Fibroblast of villous mesenchyme (primary cell): Measurements from ENCODE around the gene UBE2L3. TPM values are rescaled to one million over a fixed set of nuclear protein-coding genes. Genes with fewer than 3 reads are reported as not detected.
A peak's percentile ranks its signal among the peaks of the same experiment; 100 is the strongest.
"Not testable (repeated sequence)": the region's sequence is repeated elsewhere in the genome, so short reads cannot be mapped to it uniquely, and the experiment has no call there.

Experiments used
- DNase-seq: peaks from one replicate; pipeline ENCODE4 v3.0.0-alpha.2; 2010; ENCODE audit warnings: low read depth
- H3K4me3 ChIP-seq: 2 replicates; pipeline ENCODE4 v1.5.1; 2011; ENCODE audit warnings: low read depth, mild to moderate bottlenecking, low read length
- total RNA-seq: library from RNA; depleted of rRNA; stranded (reverse); fragments of >200 nt; gene quantifications from 2 replicates; pipeline ENCODE4 v1.2.3, GENCODE V29; 2012
- TF ChIP-seq, protein P1 (sequence below): IDR thresholded peaks from 2 replicates; pipeline ENCODE4 v1.5.1; 2012; ENCODE audit warnings: low read depth, mild to moderate bottlenecking, low read length; ENCODE audit not compliant: insufficient read depth

UBE2L3 gene
- total RNA-seq, 1 donor = 56.1 TPM

DNA sequence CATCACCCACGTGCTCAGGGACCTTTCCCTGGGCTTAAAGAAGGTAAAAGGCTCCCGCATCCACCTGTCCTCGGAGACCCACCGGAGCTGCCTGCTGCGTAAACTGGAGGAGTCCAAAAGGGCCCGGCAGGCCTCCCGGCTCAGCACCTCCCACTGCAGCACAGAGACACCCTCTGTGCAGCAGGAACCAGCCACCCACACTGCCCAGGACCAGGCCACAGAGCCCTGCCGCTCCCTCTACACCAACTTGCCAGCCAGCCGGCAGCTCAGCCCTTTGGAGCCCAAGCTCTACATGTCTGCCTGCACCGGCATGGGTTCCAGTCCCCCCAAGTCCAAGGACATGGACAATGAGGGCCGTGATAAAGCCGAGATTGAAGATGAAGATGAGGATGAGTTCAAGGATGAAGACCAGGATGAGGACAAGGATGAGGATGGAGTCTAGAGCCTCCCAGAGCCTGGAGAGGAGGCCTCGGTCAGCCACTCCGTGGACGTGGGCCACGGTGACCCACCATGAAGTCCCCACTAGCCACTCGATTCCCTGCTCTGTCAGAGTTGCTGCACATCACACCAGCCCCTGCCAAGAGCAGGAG lies 69.2 kb downstream of the UBE2L3 start:
- TF ChIP-seq, protein P1, sequence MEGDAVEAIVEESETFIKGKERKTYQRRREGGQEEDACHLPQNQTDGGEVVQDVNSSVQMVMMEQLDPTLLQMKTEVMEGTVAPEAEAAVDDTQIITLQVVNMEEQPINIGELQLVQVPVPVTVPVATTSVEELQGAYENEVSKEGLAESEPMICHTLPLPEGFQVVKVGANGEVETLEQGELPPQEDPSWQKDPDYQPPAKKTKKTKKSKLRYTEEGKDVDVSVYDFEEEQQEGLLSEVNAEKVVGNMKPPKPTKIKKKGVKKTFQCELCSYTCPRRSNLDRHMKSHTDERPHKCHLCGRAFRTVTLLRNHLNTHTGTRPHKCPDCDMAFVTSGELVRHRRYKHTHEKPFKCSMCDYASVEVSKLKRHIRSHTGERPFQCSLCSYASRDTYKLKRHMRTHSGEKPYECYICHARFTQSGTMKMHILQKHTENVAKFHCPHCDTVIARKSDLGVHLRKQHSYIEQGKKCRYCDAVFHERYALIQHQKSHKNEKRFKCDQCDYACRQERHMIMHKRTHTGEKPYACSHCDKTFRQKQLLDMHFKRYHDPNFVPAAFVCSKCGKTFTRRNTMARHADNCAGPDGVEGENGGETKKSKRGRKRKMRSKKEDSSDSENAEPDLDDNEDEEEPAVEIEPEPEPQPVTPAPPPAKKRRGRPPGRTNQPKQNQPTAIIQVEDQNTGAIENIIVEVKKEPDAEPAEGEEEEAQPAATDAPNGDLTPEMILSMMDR = no peak
- DNase-seq = no peak
- no peak overlapping the region for H3K4me3 ChIP-seq

DNA sequence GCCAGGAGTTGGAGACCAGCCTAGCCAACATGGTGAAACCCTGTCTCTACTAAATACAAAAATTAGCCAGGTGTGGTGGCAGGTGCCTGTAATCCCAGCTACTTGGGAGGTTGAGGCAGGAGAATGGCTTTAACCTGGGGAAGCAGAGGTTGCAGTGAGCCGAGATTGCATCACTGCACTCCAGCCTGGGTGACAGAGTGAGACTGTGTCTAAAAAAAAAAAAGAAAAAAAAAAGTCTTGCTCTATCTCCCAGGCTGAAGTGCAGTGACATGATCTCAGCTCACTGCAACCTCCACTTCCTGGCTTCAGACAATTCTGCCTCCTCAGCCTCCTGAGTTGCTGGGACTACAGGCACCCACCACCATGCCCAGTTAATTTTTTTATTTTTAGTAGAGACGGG lies 69.9 kb downstream of the UBE2L3 start:
- not testable (repeated sequence) for DNase-seq, H3K4me3 ChIP-seq

DNA sequence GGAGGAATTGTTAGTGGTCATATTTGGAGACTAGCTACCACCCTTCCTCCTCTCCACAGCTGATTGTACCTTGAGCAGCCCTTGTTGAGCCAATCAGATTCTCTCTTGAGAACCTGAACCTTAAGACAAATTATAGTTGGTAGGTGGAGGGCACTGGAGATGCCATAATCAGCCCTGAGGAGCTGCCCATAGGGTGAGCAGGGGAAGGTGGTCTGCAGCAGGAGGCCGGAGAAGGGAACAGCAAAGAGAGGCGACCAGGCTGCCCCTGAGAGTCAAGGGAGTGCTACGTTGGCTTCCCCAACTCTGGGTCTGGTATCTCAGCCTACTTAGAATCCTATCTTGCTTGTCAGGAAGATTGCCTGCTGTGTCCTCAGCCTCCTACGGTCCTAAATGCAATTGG lies 71.8 kb downstream of the UBE2L3 start:
- TF ChIP-seq, protein P1 = no peak
- DNase-seq = no peak

DNA sequence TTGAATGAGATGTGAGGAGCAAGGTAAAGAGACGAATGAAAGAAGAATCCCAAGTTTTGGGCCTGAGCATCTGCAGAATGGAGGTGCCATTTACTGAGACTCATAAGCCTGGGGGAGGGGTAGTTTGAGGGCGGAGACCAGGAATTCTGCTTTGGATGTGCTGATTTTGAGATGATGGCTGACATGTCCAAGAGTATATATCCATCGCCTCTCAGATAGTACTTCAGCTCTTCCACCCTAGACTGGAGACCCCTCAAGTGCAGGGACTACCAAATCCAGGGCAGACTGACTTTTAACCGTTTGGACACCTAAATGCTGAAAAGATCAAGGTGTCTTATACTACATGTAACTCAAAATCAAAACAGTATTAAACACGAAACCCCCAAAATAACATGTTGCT lies 73.3 kb downstream of the UBE2L3 start:
- DNase-seq = no peak
- TF ChIP-seq, protein P1 = no peak
- no peak overlapping the region for H3K4me3 ChIP-seq

More for the DNA sequence above, 71.8 kb downstream of the UBE2L3 start:
- H3K4me3 ChIP-seq = no peak overlapping the region

DNA sequence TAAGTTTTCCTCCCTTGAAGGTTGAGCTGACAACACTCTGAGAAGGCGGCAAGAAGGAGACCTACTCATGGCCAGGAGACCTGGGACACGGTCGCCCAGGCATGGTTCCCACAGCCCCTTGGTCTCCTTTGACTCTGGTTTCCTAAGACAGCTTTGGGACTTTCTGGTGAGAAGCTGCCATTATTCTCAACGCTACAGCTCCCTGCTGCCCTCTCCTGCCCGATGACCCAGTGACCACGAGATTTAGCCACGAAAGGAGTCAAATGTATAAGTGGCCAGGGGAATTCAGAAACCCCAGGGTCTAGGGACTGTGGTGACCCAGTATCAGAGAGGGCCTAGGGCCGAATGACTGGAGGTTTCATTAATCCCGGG lies 73.9 kb downstream of the UBE2L3 start:
- H3K4me3 ChIP-seq = peak overlapping the region; percentile 59
- DNase-seq = peak; percentile 66
- TF ChIP-seq, protein P1 = peak; percentile 50

DNA sequence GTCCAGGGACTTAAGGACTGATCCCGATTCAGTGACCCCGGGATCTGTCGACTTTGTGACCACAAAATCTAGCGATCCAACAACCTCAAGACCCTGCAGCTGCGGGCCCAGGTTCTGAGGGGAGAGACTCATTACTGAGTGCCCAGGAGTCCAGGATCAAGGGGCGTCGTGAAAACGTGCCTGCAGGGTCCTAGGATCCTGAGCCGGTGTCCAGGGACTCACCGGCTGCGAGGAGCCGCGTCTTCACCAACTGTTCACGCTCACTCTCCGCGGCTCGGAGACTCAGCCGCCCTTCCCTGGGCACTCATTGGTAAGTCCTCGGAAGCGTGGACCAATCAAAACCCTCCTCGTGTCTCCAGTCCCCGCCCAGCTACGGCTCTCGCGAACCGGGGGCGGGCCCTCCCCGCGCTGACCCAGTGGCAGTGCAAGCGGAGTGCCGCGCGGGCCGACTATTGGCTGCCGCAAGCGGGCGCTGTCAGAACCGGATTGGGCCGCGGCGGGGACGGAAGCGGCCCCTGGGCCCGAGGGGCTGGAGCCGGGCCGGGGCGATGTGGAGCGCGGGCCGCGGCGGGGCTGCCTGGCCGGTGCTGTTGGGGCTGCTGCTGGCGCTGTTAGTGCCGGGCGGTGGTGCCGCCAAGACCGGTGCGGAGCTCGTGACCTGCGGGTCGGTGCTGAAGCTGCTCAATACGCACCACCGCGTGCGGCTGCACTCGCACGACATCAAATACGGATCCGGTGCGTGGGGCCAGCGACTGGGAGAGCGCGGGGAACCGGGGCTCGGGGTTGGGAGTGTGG lies 74.5 kb downstream of the UBE2L3 start, which contains the start of gene SDF2L1:
Gene SDF2L1, plus strand, starts transcription at position 514 of the 795 bp plus-strand sequence. Its CDS starts 35 bp downstream, at position 549.
- peak; percentile 99 for DNase-seq
- H3K4me3 ChIP-seq = peak within 1 kb of the TSS; percentile 86
- TF ChIP-seq, protein P1 = no peak

DNA sequence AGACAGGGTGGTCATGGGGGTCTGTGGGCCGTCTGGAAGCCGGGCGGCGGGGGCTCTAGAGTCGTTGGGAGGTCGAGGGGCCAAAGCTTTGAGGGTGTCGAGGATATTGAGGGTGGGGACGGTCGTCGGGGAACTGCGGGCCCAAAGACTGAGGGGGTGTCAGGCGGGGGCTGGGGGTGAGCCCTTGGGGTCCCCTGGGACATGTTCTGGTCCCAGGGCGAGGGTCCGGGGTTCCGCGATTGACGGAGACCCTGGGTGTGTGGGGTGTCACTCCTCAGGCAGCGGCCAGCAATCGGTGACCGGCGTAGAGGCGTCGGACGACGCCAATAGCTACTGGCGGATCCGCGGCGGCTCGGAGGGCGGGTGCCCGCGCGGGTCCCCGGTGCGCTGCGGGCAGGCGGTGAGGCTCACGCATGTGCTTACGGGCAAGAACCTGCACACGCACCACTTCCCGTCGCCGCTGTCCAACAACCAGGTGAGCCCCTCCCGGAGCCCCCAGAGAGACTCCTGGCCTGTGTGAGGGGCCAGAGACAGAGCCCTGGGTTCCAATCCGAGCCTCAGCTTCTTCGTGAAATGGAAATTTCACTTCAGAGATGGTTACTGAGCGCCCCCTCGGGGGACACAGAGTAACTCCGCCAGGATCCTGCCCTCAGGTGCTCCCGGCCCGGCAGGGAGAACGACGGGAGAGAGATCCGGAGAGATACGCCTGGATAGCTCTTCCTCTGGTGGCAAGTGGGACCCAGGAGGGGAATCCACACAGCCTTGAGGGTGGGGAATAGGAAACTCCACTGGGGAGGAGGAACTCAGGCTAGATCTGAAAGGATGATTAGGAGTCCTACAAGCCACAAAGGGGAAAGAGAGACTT lies 75.3 kb downstream of the UBE2L3 start:
- TF ChIP-seq, protein P1 = peak; percentile 63

More for the DNA sequence above, 75.3 kb downstream of the UBE2L3 start:
- H3K4me3 ChIP-seq = peak overlapping the region; percentile 86
- DNase-seq = peak; percentile 60
